Stimulated activated effector memory CD8-positive, alpha-beta T cell treated with anti-CD3 and anti-CD28 coated beads, Interleukin-12 subunit alpha, Interleukin-12 subunit beta, amount 100 ng/mL, for 72 hours (primary cell): ENCODE measurements around the gene LSMEM2.
"Not testable (repeated sequence)": the region's sequence is repeated elsewhere in the genome, so short reads cannot be mapped to it uniquely, and the experiment has no call there.

Source experiments
- ATAC-seq: fragments of 150-1000 bp; cut with Tn5 transposase; 2 replicates; pipeline ENCODE4 v1.10.0; 2021
- DNase-seq, 2 donors: peaks; one replicate each; pipeline ENCODE4 v3.0.0; 2021 to 2022; ENCODE audit warnings: low spot score in 2 of 2
- H3K27ac Mint-ChIP-seq: one replicate; pipeline ENCODE4 v1.8.0; 2022; ENCODE audit warnings: mild to moderate bottlenecking, mixed read lengths
- H3K36me3 Mint-ChIP-seq: one replicate; pipeline ENCODE4 v1.8.0; 2022; ENCODE audit warnings: mild to moderate bottlenecking, mixed read lengths
- H3K4me1 Mint-ChIP-seq: one replicate; pipeline ENCODE4 v1.8.0; 2022; ENCODE audit warnings: mixed read lengths
- H3K4me3 Mint-ChIP-seq: one replicate; pipeline ENCODE4 v1.8.0; 2022; ENCODE audit warnings: mild to moderate bottlenecking, mixed read lengths
- H3K9me3 Mint-ChIP-seq: one replicate; pipeline ENCODE4 v1.8.0; 2022; ENCODE audit warnings: mixed read lengths

LSMEM2 gene

DNA sequence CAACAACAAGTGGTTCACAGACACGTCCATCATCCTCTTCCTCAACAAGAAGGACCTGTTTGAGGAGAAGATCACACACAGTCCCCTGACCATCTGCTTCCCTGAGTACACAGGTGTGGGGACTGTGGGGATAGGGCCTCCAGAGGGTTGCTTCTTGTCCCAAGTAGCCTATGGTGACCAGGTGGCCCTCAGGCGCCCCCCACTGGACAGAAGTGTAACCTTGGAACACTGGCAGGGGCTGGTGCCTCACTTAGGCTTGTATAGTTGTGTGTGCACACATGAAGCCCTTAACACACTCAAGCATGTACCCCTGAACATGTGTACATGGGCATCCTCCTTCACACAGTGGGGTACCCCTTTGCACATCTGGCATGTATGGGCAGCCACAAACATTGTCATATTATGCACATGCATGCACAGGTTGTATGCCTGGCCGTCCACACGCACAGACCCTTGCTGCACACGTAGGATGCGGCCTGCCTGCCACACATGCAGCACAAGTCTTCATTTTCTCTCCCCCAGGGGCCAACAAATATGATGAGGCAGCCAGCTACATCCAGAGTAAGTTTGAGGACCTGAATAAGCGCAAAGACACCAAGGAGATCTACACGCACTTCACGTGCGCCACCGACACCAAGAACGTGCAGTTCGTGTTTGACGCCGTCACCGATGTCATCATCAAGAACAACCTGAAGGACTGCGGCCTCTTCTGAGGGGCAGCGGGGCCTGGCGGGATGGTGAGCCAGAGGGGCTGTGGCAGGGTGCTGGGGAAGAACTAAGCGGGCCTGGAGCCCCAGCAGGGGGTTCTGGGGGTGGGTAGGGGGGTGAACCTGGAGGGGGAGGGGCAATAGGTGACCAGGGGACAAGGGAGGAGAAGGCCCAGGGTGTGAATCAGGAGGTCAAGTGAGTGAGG, 21.7 kb upstream of the LSMEM2 start:
- ATAC-seq (no peak), DNase-seq (no peak)
- H3K27ac Mint-ChIP-seq: no peak overlapping the region
- H3K4me1 Mint-ChIP-seq: peaks cover 28% of the 10 kb centered on the region
- H3K9me3 Mint-ChIP-seq: no peaks in the 10 kb centered on the region
- peaks cover 98% of the 10 kb centered on the region for H3K36me3 Mint-ChIP-seq
- no peak overlapping the region for H3K4me3 Mint-ChIP-seq

DNA sequence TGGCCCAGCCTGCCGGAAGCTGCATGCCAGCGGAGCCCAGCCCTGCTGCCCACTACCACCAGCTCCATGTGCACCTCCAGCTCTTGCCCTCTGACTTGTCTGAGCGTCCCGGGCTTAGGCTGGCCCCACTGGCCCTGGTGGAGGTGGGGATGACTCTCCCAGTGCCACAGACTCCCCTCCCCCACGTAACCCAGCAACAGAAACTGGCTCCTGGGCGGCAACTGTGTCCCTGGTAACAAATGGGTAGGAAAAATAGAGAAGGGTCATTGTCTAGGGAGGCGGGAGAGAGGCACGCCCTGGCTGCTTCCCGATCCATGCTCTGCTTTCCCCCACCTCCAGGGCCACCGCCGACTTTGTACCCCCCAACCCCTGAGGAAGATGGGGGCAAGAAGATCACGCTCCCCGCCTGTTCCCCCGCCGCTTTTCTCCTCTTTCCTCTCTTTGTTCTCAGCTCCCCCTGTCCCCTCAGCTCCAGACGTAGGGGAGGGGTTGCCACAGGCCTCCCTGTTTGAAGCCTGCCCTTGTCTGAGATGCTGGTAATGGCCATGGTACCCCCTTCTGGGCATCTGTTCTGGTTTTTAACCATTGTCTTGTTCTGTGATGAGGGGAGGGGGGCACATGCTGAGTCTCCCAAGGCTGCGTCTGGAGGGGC, 20.7 kb upstream of the LSMEM2 start:
- no peak for DNase-seq
- Mint-ChIP-seq H3K9me3 (no peaks in the 10 kb centered on the region), H3K4me1 (peaks cover 28% of the 10 kb centered on the region), H3K27ac (peak overlapping the region; percentile 88), H3K4me3 (no peak overlapping the region), H3K36me3 (peaks cover 97% of the 10 kb centered on the region)
- ATAC-seq: no peak

DNA sequence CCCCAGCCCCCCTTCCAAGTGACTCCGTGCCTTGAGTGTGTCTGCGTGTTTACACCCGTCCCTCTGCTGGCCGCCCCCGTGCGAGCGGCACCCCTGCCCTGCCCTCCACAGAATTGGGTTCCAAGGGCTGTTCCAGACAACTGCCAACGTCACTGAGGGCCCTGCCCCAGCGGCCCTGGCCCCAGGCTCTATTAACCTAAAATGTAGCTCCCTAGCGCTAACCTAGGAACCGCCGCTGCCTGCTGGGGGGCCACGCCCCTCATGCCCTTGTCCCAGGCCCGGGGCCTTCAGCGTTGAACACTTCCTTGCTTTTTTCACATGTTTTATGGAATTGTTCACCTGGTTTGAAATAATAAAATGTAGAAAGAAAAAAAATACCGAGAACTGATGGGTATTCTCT, 19.9 kb upstream of the LSMEM2 start:
- peak overlapping the region; percentile 66 for H3K4me3 Mint-ChIP-seq
- H3K9me3 Mint-ChIP-seq: no peaks in the 10 kb centered on the region
- DNase-seq (no peak), ATAC-seq (no peak)
- H3K4me1 Mint-ChIP-seq: peaks cover 21% of the 10 kb centered on the region
- peaks cover 97% of the 10 kb centered on the region for H3K36me3 Mint-ChIP-seq
- H3K27ac Mint-ChIP-seq: peak overlapping the region; percentile 88

DNA sequence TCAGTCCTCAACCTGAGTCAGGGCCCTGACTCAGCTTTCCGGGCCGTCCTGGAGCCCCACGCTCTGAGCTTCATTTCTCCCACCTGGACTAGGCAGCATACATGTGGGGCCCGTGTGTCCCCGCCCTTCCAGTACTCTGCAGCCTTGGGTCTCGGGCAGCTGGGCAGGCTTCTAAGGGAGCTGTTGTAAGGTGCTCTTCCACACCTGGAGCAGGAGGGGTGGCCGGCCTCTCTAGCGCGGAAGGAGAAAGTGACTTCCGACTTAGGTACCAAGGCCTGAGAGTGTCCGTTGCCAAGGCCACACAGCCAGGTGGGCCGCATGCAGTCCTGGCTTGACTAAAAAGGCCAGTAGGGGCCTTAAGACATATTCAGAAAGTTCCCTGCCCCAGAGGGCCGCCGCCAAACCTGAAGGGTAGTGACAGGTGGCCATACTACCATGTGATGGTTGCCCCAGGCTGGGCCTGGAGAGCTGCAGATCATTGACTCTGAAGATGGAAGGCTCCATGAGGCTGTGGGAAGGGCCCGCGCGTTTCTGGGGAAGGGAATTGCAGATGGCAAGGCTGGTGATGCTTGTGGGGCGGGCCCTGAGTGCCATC, 19.4 kb upstream of the LSMEM2 start:
- no peak for DNase-seq
- Mint-ChIP-seq H3K9me3 (no peaks in the 10 kb centered on the region), H3K36me3 (peaks cover 94% of the 10 kb centered on the region), H3K27ac (peak overlapping the region; percentile 88), H3K4me1 (peaks cover 16% of the 10 kb centered on the region), H3K4me3 (peak overlapping the region; percentile 66)
- ATAC-seq: peak; percentile 39

DNA sequence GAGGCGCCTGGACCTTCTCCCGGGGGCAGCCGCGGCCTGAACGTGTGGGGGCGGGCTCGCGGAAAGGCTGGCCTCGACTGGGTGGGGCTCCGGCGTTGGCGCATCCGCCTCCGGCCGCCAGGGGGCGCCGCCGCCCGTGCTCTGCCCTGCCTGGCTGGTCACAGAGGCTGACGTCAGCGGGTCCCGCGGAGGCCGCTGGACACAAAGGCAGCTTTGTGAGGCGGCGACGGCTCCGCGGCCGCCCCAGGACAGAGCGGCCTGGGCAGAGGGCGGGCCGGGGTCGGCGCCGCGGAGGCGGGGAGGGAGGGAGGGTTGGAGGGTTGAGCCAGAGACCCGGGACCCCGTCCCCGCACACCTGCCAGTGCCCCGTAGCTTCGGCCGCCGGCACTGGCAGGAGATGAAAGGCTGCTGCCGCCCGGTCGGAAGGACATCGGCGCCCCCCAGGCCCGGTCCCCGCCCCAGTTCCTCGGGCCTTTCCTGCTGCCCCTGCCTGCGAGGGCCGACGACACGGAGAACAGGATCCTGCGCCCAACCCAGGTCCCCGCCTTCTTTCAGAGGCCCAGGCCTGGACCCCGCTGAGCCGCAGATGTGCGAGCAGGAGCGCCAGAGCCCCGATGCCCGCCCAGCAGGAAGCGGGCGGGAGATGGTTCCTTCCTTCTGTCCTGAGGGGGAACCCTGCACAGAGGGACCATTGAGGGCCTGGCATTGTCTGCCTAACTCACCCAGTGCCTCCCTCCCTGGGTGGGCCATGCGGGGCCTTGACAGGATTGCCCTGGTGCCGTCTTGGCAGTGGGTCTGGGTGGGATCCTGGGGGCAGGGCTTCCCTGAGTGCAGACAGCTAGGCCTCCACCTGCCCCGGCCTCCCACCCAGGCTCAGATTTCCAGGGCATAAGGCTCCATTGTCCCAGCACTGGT, 18.6 kb upstream of the LSMEM2 start:
- no peaks in the 10 kb centered on the region for H3K9me3 Mint-ChIP-seq
- H3K4me1 Mint-ChIP-seq: peaks cover 12% of the 10 kb centered on the region
- DNase-seq (peak; percentile 94), ATAC-seq (peak; percentile 94)
- peaks cover 87% of the 10 kb centered on the region for H3K36me3 Mint-ChIP-seq
- peak overlapping the region; percentile 88 for H3K27ac Mint-ChIP-seq
- H3K4me3 Mint-ChIP-seq: peak overlapping the region; percentile 66

DNA sequence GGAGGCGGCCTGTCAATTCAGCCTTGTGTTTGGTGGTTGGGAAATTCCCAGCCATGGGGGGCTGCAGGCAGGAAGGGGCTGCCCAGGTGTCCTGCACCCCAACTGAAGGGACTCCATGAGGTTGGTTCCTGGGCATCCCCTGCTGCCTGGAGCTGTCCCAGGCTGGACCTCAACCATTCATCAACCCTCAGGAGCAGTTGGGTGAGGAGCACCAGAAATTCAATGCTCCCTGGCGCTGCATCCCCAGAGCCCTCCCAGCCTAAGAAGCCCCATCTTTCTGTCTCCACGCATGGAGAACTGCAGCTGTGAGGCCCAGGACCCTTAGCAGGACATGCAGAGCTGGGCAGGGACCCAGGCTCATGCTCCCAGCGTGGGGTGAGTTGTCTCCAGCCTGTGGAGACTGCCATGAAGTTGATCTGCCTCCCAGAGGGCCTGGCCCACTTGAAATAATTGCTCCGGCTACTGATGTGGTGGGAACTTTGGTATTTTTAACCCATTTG, 17.9 kb upstream of the LSMEM2 start:
- DNase-seq: no peak
- Mint-ChIP-seq H3K36me3 (peaks cover 80% of the 10 kb centered on the region), H3K27ac (peak overlapping the region; percentile 88), H3K4me1 (peaks cover 12% of the 10 kb centered on the region), H3K4me3 (peak overlapping the region; percentile 66), H3K9me3 (no peaks in the 10 kb centered on the region)
- no peak for ATAC-seq

DNA sequence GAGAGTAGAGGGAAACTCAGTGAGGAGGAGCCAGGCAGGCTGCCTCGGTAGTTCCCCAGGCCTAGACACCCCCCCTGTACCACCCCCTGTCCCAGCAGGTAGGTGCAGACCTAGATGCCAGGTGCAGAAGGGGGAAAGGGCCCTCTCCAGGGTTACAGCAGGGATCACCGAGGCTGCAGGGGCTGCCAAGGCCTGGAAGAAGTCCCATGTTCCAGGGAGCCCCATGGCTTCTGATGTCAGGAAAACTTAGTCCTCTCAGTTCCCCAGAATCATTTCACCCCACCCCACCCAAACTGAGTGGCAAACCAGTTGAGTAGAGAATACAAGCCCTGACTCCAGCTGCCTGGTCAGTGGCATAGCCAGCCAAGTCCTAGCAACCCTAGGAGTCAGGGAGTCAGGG, 17.4 kb upstream of the LSMEM2 start:
- H3K36me3 Mint-ChIP-seq: peaks cover 74% of the 10 kb centered on the region
- peak overlapping the region; percentile 66 for H3K4me3 Mint-ChIP-seq
- no peak overlapping the region for H3K27ac Mint-ChIP-seq
- DNase-seq: no peak
- ATAC-seq: no peak
- peaks cover 12% of the 10 kb centered on the region for H3K4me1 Mint-ChIP-seq
- H3K9me3 Mint-ChIP-seq: no peaks in the 10 kb centered on the region

DNA sequence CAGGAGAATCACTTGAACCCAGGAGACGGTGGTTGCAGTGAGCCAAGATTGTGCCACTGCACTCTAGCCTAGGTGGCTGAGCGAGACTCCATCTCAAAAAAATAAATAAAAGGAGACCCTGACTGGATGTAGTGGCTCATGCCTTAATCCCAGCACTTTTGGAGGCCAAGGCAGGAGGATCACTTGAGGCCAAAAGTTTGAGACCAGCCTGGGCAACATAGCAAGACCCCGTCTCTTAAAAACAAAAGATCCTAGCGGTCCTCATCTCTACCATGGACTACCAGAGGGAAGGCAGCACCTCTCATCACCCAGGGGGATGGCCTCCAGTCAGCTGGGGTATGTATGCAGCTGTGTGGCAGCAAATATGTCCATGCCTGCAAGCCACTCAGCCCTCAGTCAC, 16.7 kb upstream of the LSMEM2 start:
- ATAC-seq, H3K27ac Mint-ChIP-seq, DNase-seq, H3K4me3 Mint-ChIP-seq, H3K9me3 Mint-ChIP-seq: not testable (repeated sequence)
- Mint-ChIP-seq H3K4me1 (peaks cover 12% of the 10 kb centered on the region), H3K36me3 (peaks cover 67% of the 10 kb centered on the region)

DNA sequence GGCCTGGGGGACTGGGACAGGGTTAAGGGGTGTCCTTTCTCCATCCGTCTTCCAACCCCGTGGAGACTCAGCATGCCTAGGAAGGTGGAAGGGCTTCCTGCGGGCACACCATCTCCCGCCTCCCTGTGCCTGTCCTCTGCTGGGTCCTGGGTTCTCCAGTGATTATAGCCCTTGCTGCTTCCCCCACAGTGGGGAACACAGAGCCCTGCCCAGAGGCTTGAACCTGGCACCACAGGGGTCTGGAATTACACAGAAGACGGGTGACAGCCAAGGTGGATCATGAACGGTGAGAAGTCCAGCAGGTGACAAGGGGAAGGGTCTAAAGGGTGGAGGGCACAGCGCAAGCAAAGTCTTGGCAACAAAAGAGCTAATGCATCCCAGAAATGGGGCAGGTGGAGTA, 16.1 kb upstream of the LSMEM2 start:
- peaks cover 12% of the 10 kb centered on the region for H3K4me1 Mint-ChIP-seq
- H3K36me3 Mint-ChIP-seq: peaks cover 62% of the 10 kb centered on the region
- no peaks in the 10 kb centered on the region for H3K9me3 Mint-ChIP-seq
- H3K27ac Mint-ChIP-seq: no peak overlapping the region
- ATAC-seq (no peak), DNase-seq (no peak)
- no peak overlapping the region for H3K4me3 Mint-ChIP-seq

DNA sequence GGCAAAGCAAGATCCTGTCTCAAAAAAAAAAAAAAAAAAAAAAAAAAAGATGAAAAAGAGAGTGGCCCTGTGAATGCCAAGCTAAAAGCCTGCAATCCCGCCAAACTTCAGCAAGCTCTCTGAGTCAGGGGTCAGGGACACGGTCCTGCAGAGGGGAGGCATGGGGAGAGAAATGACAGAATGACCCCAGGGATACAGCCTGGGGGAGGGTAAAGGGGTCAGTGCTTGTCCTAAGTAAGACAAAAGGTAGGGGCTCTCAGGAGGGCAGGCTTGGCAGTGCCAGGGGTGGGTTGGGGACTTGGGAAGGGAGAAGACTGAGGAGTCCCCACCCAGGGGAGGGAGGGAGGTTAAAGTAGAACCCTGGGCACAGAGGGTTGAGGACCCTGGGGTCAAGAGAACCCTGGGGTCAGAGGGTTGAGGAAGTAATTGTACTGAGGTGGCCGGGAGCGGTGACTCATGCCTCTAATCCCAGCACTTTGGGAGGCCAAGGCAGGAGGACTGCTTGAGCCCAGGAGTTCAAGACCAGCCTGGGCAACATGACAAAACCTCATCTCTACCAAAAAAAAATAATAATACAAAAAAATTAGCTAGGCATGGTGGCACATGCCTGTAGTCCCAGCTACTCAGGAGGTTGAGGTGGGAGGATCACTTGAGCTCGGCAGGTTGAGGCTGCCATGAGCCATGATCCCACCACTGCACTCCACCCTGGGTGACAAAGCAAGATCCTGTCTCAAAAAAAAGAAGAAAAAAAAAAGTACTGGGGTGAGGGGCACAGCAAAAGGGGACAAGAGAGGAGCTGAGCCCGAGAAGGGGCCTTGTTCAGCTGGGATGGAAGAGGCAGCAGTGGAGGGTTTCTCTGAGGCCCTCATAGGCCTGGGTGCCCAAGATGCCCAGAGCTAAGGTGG, 15.2 kb upstream of the LSMEM2 start:
- Mint-ChIP-seq H3K36me3 (peaks cover 52% of the 10 kb centered on the region), H3K9me3 (no peaks in the 10 kb centered on the region), H3K4me1 (peaks cover 10% of the 10 kb centered on the region), H3K4me3 (no peak overlapping the region), H3K27ac (peak overlapping the region; percentile 29)
- ATAC-seq (no peak), DNase-seq (no peak)

DNA sequence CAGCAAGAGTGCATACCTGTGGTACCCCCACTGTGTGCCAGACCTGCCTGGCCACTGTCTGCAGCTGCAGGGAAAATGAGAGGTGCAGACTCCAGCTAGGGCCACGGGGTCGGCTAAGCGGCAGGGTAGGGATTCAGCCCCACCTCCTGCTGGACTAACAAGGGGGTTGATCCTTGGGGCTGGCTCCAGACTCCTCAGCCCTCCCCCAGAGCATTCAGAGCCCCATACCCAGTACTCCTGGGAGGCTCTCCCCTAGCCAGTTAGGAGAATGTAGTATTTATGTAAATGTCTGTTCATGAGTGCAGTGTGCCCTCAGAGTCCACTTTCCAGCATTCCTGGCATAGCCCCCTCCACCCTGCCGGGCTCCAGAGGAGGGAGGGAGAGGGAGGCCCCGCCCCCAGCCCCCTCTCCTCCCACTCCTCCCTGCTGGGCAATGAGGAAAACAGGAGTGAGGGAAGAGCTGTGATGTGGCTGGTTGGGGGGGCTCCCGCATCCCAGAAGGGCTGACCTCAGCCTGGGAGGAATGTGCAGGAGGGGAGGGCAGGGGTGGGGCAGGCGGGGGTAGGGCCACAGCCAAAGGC, 14.4 kb upstream of the LSMEM2 start:
- peak overlapping the region; percentile 29 for H3K27ac Mint-ChIP-seq
- no peak overlapping the region for H3K4me3 Mint-ChIP-seq
- DNase-seq: no peak
- ATAC-seq: no peak
- no peaks in the 10 kb centered on the region for H3K9me3 Mint-ChIP-seq
- peaks cover 45% of the 10 kb centered on the region for H3K36me3 Mint-ChIP-seq
- peaks cover 6% of the 10 kb centered on the region for H3K4me1 Mint-ChIP-seq

DNA sequence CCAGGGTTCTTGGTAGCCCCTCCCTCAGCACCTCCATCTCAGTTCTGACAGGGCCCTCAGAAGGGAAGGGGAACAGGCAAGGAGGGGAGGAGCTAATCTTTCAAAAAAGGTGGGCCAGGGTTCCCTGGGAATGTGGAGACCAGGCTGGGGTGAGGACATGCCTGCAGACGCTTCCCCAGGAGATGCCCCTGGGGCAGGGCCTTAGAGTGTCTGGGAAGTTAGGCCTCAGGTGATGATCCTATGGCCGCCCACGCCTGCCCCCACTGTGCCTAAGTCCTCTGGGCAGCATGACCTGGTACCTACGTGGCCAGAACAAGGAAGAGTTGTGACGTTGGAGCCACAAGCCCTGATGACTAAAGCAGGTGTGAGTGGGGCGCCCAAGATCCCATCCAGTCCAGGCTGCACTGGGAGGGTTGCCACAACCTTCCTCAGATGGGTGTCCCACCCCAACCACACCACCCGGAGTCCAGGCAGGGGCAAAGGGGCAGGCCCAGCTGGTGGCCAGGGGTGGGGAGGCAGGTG, 13.9 kb upstream of the LSMEM2 start:
- Mint-ChIP-seq H3K4me3 (no peak overlapping the region), H3K27ac (no peak overlapping the region), H3K9me3 (no peaks in the 10 kb centered on the region), H3K36me3 (peaks cover 39% of the 10 kb centered on the region), H3K4me1 (no peaks in the 10 kb centered on the region)
- DNase-seq: no peak
- ATAC-seq: no peak

DNA sequence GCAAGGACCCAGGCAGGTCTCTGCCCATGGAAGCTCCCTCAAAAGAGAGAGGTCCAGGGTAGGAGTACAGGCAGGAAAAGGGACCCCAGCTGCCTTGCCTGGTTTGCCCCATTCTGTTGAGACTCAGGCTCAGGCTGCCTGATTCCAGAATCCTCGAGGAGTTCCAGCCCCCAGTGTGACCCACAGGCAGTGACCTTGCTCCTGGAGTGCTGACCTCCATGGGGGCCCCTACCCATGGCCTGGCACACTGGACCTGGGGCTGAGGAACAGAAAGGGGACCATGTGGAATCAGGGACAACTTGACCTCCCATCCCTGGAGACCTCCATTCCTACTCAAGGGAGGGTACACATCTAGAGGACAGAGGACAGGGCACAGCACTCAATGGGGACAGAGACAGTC, 13.3 kb upstream of the LSMEM2 start:
- Mint-ChIP-seq H3K4me3 (no peak overlapping the region), H3K4me1 (no peaks in the 10 kb centered on the region), H3K9me3 (no peaks in the 10 kb centered on the region), H3K36me3 (peaks cover 34% of the 10 kb centered on the region), H3K27ac (no peak overlapping the region)
- DNase-seq (no peak), ATAC-seq (no peak)
